NK-92 treated with Interleukin-12 subunit alpha and Interleukin-12 subunit beta, amount 100 ng/mL, for 24 hours (cell line): ENCODE results near the gene PRR20G.
"Not testable (repeated sequence)": the region's sequence is repeated elsewhere in the genome, so short reads cannot be mapped to it uniquely, and the experiment has no call there.

Experiments used
- DNase-seq: peaks from one replicate; lab custom pipeline; 2025; lab: John Stamatoyannopoulos, UW

The PRR20G gene

DNA sequence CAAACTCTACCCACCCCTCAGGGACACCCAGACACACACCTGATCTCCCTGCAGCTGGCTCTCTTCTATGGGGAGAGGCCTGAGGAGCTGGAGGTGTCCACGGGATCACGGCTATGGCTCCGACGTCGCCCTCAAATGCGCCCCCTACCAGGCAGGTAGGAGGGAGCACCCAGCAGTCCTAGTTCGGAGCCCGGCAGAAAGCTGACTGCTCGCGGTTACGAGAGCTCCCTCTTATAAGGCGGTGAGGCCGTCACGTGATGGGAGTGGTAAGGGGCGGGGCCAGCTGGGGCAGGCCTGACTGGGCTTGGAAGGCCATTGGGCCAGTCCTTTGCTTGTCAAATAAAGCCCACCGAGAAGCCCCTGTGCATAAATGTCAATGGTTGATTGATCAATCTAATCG is at the start of gene PRR20G:
PRR20G (minus strand) TSS at position 207 of the 400 bp plus-strand sequence. CDS start 681 bp downstream, outside the sequence.
- DNase-seq: no peak

GRCh38 chr3:127337001-127337400 is 49.2 kb upstream of the PRR20G start:
- no peak for DNase-seq

DNA sequence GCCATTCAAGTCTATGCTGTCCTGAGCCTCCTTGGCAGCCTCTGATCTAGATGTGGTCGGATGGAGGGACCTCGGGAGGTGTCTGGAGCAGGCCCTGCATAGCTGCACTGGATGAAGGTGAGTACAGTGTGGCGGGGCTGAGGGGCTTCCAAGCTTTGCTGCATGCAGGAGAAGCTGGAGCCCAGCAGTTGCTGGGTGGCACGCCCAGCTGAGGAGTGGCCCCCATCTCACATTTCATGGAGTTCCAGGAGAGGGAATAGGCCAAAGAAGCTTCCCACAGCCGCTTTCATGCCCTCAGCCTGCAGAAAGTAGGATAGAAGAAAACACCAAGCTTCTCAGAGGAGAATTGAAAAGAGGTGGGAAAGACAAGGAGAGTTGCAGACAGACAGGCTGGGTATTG is 48.3 kb upstream of the PRR20G start:
- no peak for DNase-seq

GRCh38 chr3:127330385-127330784 is 42.5 kb upstream of the PRR20G start:
- DNase-seq: no peak

DNA sequence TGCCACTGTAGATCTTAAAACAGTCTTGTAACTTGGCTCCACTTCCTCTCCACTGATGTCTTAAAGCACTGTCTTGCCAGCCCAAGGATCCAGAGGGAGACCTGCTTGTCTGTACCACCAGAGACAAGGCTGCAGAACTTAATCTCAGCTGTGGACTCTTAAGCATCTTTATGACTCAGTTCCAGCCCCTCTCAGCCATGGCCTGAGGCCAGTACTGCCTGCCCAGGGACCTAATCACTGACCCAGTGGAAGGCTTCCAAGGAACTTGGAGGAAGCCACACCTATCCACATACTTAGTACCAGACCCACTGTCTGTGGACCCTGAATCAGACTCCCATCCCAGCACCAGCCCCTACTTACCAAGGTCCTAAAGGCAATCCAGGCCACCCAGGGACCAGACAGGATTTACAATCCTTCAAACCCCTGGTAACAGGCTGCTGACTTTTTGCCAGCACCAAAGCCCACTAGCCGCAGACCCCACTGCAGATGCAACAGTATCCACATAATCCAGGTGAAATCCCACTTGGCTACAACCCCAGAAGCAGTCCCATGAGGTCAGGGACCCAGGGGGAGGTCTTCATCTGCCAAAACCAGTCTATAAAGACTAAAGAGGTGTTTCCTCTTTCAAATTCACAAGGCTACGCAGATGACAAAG is 41.9 kb upstream of the PRR20G start:
- no peak for DNase-seq

GRCh38 chr3:127328421-127328820 is 40.6 kb upstream of the PRR20G start:
- no peak for DNase-seq

GRCh38 chr3:127326341-127326740 is 38.5 kb upstream of the PRR20G start:
- no peak for DNase-seq

DNA sequence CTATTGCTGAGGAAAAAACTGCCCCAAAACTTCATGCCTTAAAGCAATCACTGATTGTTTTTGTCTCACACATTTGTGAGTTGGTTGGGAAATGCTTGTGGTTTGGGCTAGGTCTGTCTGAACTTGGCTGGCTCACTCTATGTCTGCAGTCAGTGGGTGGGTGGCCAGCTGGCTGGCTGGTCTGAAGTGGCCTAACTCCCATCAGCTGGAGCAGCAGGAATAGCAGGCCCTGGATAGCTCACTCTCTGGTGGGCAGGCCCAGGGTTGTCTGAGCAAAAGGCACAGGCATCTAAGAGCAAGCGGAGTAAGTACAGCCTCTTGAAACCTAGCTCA is 37.7 kb upstream of the PRR20G start:
- no peak for DNase-seq

- DNase-seq: no peak
Observed at GRCh38 chr3:127324913-127325628, 37.2 kb upstream of the PRR20G start.

GRCh38 chr3:127324076-127324475 is 36.2 kb upstream of the PRR20G start:
- DNase-seq: no peak

DNA sequence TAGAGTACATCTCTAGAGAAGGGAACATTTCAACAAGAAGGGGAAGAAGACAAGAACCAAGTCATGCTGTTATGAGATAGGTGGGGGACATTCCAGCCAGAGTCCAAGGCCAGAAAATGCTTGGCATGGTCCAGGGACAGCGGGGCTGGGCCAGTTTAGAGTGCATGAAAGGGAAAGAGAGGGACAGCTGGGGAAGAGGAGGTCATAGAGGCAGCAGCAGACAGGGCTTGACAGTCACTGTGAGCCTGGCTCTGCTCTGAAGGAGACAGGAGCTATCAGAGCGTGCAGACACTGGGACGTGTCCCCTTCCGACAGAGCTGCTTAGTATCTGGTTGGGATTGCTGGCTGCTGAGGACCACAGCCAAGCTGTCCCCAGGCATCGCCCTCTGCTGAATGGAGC is 35.7 kb upstream of the PRR20G start:
- no peak for DNase-seq

GRCh38 chr3:127321371-127321770 is 33.5 kb upstream of the PRR20G start:
- no peak for DNase-seq

DNA sequence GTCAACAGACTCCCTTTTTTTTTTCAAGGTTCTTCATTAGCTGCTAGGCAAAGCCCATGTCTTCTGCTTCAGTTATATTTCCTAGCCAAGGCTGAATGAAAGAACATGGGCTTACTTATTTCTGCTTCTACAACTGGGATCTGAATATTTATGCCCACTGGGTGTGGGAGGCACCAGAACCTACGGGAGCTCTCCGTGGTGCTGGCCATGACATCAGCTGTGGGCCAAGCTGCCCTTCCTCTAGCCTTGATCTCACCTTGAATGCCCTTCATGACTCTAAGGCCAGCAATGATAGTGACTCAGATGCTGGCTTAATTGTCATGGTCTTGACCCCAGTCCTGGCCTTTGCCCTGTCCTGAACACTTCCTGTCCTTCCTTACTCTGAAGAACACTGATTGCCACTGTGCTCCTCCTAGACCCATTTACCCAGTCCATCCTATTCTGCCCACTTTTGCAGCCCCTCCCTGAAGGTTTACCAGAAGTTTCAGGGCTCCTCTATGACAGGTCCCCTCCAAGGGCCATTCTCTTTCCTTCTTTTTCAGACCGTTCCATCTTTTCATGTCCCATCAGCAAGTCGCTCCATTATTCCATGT is 32.8 kb upstream of the PRR20G start:
- no peak for DNase-seq

DNA sequence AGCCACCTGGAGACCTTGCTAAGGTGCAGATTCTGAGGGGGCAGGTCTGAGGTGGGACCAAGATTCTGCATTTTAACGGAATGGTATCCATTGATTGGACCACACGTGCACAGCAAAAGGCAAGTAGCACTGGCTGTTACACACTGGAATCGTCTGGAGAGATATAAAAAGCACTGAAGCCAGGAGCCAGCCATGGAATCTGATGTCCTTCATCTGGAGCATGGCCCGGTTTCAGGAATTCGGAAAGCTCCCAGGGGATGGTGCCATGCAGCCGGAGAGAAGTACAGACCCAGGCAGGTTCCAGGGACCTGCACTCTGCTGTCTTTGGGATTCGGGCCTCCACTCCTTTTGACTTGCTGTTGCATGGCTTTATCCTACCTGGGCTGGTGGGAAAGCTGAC is 28.8 kb upstream of the PRR20G start:
- no peak for DNase-seq

- DNase-seq: no peak
Observed at GRCh38 chr3:127312818-127313217, 25.0 kb upstream of the PRR20G start.

DNA sequence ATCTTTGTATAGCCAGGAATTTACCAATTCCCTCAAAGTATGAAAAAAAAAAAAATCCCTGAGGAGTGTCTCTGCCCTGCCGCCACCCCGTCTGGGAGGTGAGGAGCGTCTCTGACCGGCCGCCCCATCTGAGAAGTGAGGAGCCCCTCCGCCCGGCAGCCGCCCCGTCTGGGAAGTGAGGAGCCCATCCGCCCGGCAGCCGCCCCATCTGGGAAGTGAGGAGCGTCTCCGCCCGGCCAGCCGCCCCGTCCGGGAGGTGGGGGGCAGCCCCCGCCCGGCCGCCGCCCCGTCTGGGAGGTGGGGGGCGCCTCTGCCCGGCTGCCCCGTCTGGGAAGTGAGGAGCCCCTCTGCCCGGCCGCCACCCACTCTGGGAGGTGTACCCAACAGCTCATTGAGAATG is 21.0 kb upstream of the PRR20G start:
- not testable (repeated sequence) for DNase-seq

GRCh38 chr3:127307916-127308315 is 20.1 kb upstream of the PRR20G start:
- no peak for DNase-seq

DNA sequence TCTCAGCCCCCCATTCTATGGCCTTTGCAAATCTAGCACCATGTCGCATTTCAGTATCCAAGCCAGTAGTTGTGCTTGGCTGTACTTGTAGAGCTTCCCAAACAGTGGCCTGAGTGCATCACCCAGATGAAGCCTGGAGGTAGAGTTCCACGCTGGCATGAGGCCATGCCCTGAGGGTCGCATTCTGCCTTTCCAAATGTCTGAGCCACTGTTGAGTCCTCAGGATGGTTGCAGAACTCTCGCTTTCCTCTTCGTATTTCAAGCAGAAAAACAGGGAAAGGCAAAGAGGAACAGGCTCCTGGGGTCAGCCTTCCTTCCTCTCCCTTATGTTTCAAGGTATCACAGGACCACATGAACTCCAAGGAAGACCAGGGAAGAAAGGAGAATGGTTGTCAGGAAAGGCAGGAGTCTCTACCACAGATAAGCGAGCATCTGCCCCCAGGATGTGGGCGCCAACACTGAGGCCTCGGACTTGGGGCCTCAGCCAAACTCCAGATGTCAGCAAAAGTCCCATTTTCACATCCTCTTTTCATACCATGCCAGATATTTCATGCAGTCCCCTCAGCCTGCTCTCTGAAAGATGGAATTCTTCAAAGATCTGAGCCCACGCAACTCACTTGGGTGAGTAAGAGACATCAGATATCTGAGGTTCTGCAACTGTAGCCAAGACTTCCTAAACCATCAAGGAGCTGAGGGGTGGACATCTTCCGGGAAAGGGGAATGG is 19.4 kb upstream of the PRR20G start:
- DNase-seq: no peak

DNA sequence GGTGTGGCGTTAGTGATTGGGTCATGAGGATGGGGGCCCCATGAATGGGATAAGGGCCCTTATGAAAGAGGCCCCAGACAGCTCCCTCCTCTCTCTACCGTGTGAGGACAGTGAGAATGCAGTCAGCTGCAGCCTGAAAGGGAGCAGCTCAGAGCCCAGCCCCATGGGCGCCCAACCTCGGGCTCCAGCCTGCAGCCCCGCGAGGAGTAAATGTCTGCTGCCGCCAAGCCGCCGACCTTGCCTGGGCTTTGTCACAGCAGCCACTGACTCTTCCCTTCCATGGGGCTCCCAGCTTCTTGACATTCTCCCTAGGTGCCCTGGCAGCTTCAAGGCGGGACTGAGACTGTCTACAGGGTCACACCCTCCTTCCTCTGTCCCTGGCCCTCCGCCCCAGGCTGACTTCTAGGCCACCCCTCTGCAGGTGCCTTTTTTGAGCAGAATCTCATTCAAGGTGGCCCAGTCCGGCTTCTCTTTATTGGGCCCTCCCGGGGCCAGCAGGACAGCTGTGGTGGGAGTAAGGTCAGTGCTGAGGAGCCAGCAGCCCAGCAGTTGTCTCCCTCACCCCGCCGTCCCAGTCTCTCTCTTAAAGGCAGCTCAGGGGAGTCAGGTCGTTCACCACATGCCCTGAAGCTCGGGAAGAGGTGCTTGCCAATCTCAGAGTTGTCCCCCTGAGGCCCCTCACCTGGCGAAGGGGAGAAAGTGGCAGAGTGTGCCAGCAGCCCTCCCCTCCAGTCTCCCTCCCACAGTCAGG is 18.7 kb upstream of the PRR20G start:
- no peak for DNase-seq

- DNase-seq: no peak
Observed at GRCh38 chr3:127305499-127306060, 17.7 kb upstream of the PRR20G start.

DNA sequence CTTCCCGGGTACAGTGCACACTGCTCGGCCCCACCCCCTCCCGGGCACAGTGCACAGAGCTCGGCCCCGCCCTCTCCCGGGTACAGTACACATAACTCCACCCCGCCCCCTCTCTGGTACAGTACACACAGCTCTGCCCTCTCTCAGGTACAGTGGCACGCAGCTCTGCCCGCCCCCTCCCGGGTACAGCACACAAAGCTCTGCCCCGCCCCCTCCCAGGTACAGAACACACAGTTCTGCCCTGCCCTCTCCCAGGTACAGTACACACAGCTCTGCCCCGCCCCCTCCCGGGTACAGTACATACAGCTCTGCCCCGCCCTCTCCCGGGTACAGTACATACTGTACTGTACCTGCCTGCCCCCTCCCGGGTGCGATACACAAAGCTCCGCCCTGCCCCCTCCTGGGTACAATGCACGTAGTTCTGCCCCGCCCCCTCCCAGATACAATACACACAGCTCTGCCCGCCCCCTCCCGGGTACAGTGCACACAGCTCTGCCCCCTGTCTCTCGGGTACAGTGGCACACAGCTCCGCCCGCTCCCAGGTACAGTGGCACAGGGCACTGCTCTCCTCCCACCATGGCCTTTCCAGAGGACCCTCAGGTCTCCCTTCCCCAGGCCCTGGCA is 16.4 kb upstream of the PRR20G start:
- no peak for DNase-seq
